Naive thymus-derived CD4-positive, alpha-beta T cell (primary cell): ENCODE data around the gene MRPL27. TPM values are rescaled to one million over a fixed set of nuclear protein-coding genes. Genes with fewer than 3 reads are reported as not detected.
A peak's percentile ranks its signal among the peaks of the same experiment; 100 is the strongest.

Source experiments
- ATAC-seq: fragments of 150-1000 bp; cut with Tn5 transposase; 2 replicates; pipeline ENCODE4 v1.10.0; 2021; ENCODE audit warnings: mild to moderate bottlenecking, moderate library complexity
- CTCF ChIA-PET: fragments of 350-600 bp; sonication (Branson Sonifier 250); formaldehyde crosslinking; loops from one replicate; lab custom pipeline; 2021; ENCODE audit warnings: antibody characterized with exemption; lab: Charles Lee
- POLR2A ChIA-PET: fragments of 350-600 bp; sonication (Branson Sonifier 250); formaldehyde crosslinking; loops from one replicate; lab custom pipeline; 2021; ENCODE audit warnings: antibody characterized with exemption, inconsistent platforms; lab: Charles Lee
- DNase-seq, 9 donors: peaks; one replicate each; pipeline versions ENCODE4 v3.0.0 to v3.0.0-alpha.2; 2020 to 2022; ENCODE audit warnings: mixed read lengths in 1 of 9
- H3K27ac ChIP-seq: one replicate; pipeline ENCODE4 v1.7.0; 2013; ENCODE audit warnings: mild to moderate bottlenecking, low read depth, low read length, moderate library complexity
- H3K27me3 ChIP-seq, 2 donors: one replicate each; pipeline ENCODE4 v1.7.0; 2013; ENCODE audit warnings: low read length in 2 of 2, mild to moderate bottlenecking in 2 of 2, moderate library complexity in 2 of 2; ENCODE audit not compliant: control insufficient read depth in 2 of 2, insufficient read depth in 2 of 2
- H3K36me3 ChIP-seq, 3 experiments: 1 replicate in 2 of 3; 2 replicates in 1 of 3; pipeline ENCODE4 v1.7.0; 2013; ENCODE audit warnings: low read length in 3 of 3, mild to moderate bottlenecking in 3 of 3, moderate library complexity in 1 of 3; ENCODE audit not compliant: insufficient read depth in 3 of 3, control insufficient read depth in 2 of 3
- H3K4me1 ChIP-seq, 2 donors: one replicate each; pipeline ENCODE4 v1.7.0; 2013; ENCODE audit warnings: low read length in 2 of 2, mild to moderate bottlenecking in 2 of 2, moderate library complexity in 1 of 2; ENCODE audit not compliant: control insufficient read depth in 2 of 2, insufficient read depth in 2 of 2
- H3K4me3 ChIP-seq: 2 replicates; pipeline ENCODE4 v1.7.0; 2013; ENCODE audit warnings: mild to moderate bottlenecking, low read length
- H3K9me3 ChIP-seq, 3 experiments: 1 replicate in 2 of 3; 2 replicates in 1 of 3; pipeline ENCODE4 v1.7.0; 2013; ENCODE audit warnings: low read length in 3 of 3; ENCODE audit not compliant: control insufficient read depth in 2 of 3
- H3K27ac Mint-ChIP-seq, 9 donors: one replicate each; pipeline ENCODE4 v1.8.0; 2020 to 2022; ENCODE audit warnings: mixed read lengths in 9 of 9, mild to moderate bottlenecking in 8 of 9, moderate library complexity in 5 of 9, inconsistent platforms in 2 of 9
- H3K27me3 Mint-ChIP-seq, 5 donors: one replicate each; pipeline ENCODE4 v1.8.0; 2021 to 2022; ENCODE audit warnings: mixed read lengths in 5 of 5, mild to moderate bottlenecking in 1 of 5
- H3K36me3 Mint-ChIP-seq, 5 donors: one replicate each; pipeline ENCODE4 v1.8.0; 2020 to 2022; ENCODE audit warnings: mixed read lengths in 5 of 5, mild to moderate bottlenecking in 3 of 5, inconsistent platforms in 1 of 5
- H3K4me1 Mint-ChIP-seq, 7 donors: one replicate each; pipeline ENCODE4 v1.8.0; 2020 to 2022; ENCODE audit warnings: mixed read lengths in 7 of 7, mild to moderate bottlenecking in 3 of 7, inconsistent platforms in 1 of 7
- H3K4me3 Mint-ChIP-seq, 10 donors: one replicate each; pipeline ENCODE4 v1.8.0; 2020 to 2022; ENCODE audit warnings: mild to moderate bottlenecking in 10 of 10, mixed read lengths in 10 of 10, moderate library complexity in 6 of 10, inconsistent platforms in 2 of 10
- H3K9me3 Mint-ChIP-seq, 11 donors: one replicate each; pipeline ENCODE4 v1.8.0; 2020 to 2022; ENCODE audit warnings: mixed read lengths in 11 of 11, mild to moderate bottlenecking in 4 of 11, inconsistent platforms in 1 of 11, moderate library complexity in 1 of 11
- intact Hi-C, 2 donors: fragments of 100-400 bp; cut with micrococcal nuclease; formaldehyde crosslinking; loops; one replicate each; pipeline ENCODE4 v1.15.1; 2023
- polyA plus RNA-seq, 2 donors: library from polyadenylated mRNA; unstranded; fragments of 300-500 nt; fragmentation: Illumina TruSeq; gene quantifications; one replicate each; pipeline ENCODE4 v1.2.3, GENCODE V29; 2021
- total RNA-seq, 6 experiments: library from RNA in 5 of 6; stranded (reverse) in 5 of 6; gene quantifications; 1 replicate in 5 of 6; 2 replicates in 1 of 6; pipeline ENCODE4 v1.2.3 and lab custom pipeline; 2021 to 2026

MRPL27 gene
- total and polyA plus RNA-seq, 7 experiments from 2014 or later: 29.5 to 64.7 (median 34.4) TPM

DNA sequence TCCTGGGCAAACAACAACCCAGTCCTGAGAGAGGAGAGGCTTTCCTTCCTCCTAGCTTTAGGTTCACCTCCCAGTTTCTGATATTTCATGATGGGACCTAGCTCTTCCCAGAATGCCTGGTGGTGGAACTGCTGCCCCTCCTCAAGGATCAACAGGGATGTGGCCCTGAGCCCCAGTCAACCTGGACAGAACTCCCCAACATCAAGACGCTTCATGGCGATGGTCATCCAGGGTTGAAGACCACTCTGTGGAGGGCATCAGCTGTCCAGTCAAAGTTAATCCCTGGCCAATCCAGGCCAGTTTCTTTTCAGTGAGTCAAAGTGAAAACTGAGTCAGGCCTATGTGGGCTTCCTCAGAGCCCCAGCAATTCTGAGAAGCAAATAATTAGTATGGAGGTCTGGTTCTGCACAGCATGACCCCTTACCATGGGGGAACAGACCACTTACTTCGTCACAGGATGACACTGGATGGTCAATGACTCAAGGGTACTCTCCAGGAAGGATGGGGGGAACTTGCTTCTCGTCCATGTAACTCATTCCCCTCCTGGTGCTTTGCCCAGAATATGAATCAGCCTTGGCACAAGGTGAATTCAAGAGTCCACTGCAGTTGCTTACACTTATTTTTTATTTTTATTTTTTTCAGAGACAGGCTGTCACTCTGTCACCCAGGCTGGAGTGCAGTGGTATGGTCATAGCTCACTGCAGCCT lies 41.7 kb downstream of the MRPL27 start:
- no peak overlapping the region for H3K4me3 ChIP-seq
- ATAC-seq: no peak
- peaks cover 0 to 1% (median 0%) of the 10 kb centered on the region in 5 donors for H3K36me3 Mint-ChIP-seq
- ChIA-PET CTCF (no interaction called here), POLR2A (no interaction called here)
- no peaks in the 10 kb centered on the region for H3K9me3 ChIP-seq
- no peaks in the 10 kb centered on the region for H3K9me3 Mint-ChIP-seq
- peak overlapping the region in 2 of 9 donors; percentile 23 to 67 for H3K27ac Mint-ChIP-seq
- no peaks in the 10 kb centered on the region for H3K4me1 ChIP-seq
- no peak overlapping the region for H3K27ac ChIP-seq
- no peaks in the 10 kb centered on the region for H3K27me3 ChIP-seq
- intact Hi-C loops: no loop called here
- H3K36me3 ChIP-seq: no peaks in the 10 kb centered on the region
- peaks cover 0 to 10% (median 5%) of the 10 kb centered on the region in 5 donors for H3K27me3 Mint-ChIP-seq
- peaks cover 8 to 12% (median 10%) of the 10 kb centered on the region in 7 donors for H3K4me1 Mint-ChIP-seq
- DNase-seq: no peak
- H3K4me3 Mint-ChIP-seq: no peak overlapping the region

GRCh38 chr17:50330151-50330775 lies 42.7 kb downstream of the MRPL27 start:
- ChIA-PET POLR2A (no interaction called here), CTCF (interaction anchor here (0.6 kb wide), 1 partner anchor 130 kb away, joined by 3 read pairs; no protein-coding TSS in a partner anchor)
- peaks cover 0 to 1% (median 0%) of the 10 kb centered on the region in 5 donors for H3K36me3 Mint-ChIP-seq
- H3K4me3 ChIP-seq: no peak overlapping the region
- no peaks in the 10 kb centered on the region for H3K9me3 Mint-ChIP-seq
- H3K4me1 ChIP-seq: no peaks in the 10 kb centered on the region
- no peak for ATAC-seq
- no peak for DNase-seq
- peaks cover 8 to 12% (median 10%) of the 10 kb centered on the region in 7 donors for H3K4me1 Mint-ChIP-seq
- no peak overlapping the region for H3K27ac Mint-ChIP-seq
- H3K27me3 Mint-ChIP-seq: peaks cover 0 to 10% (median 5%) of the 10 kb centered on the region in 5 donors
- no peaks in the 10 kb centered on the region for H3K27me3 ChIP-seq
- no peak overlapping the region for H3K27ac ChIP-seq
- H3K4me3 Mint-ChIP-seq: no peak overlapping the region
- intact Hi-C loops: no loop called here
- H3K36me3 ChIP-seq: no peaks in the 10 kb centered on the region
- no peaks in the 10 kb centered on the region for H3K9me3 ChIP-seq

DNA sequence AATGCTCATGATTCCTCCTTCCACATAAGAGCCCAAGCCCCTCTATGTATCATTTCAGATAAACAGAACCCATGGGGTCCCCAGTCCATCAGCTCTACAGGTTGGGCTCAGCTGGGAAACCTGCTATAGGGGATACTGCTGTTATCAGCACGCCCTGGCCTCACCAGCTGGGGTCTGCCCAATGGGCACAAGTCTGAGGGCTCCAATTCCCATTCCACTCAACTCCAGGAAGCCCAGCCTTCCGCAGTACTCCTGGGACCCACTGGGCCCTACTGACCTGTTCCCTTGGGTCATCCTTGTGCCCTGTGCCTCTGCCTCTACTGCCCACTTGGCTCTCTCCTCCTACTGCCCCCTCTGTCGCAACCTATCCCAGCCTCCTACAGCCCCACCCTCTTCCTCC lies 43.3 kb downstream of the MRPL27 start:
- H3K9me3 Mint-ChIP-seq: no peaks in the 10 kb centered on the region
- CTCF ChIA-PET: interaction anchor here (0.6 kb wide), 1 partner anchor 129 kb away, joined by 3 read pairs; no protein-coding TSS in a partner anchor
- Histone ChIP-seq H3K4me1 (no peaks in the 10 kb centered on the region), H3K9me3 (no peaks in the 10 kb centered on the region), H3K4me3 (no peak overlapping the region), H3K27ac (no peak overlapping the region), H3K27me3 (no peaks in the 10 kb centered on the region), H3K36me3 (no peaks in the 10 kb centered on the region)
- peaks cover 8 to 12% (median 10%) of the 10 kb centered on the region in 7 donors for H3K4me1 Mint-ChIP-seq
- H3K27ac Mint-ChIP-seq: no peak overlapping the region
- DNase-seq (no peak), ATAC-seq (no peak)
- POLR2A ChIA-PET: no interaction called here
- intact Hi-C loops: no loop called here
- H3K4me3 Mint-ChIP-seq: no peak overlapping the region
- peaks cover 0 to 1% (median 0%) of the 10 kb centered on the region in 5 donors for H3K36me3 Mint-ChIP-seq
- peaks cover 0 to 10% (median 5%) of the 10 kb centered on the region in 5 donors for H3K27me3 Mint-ChIP-seq

DNA sequence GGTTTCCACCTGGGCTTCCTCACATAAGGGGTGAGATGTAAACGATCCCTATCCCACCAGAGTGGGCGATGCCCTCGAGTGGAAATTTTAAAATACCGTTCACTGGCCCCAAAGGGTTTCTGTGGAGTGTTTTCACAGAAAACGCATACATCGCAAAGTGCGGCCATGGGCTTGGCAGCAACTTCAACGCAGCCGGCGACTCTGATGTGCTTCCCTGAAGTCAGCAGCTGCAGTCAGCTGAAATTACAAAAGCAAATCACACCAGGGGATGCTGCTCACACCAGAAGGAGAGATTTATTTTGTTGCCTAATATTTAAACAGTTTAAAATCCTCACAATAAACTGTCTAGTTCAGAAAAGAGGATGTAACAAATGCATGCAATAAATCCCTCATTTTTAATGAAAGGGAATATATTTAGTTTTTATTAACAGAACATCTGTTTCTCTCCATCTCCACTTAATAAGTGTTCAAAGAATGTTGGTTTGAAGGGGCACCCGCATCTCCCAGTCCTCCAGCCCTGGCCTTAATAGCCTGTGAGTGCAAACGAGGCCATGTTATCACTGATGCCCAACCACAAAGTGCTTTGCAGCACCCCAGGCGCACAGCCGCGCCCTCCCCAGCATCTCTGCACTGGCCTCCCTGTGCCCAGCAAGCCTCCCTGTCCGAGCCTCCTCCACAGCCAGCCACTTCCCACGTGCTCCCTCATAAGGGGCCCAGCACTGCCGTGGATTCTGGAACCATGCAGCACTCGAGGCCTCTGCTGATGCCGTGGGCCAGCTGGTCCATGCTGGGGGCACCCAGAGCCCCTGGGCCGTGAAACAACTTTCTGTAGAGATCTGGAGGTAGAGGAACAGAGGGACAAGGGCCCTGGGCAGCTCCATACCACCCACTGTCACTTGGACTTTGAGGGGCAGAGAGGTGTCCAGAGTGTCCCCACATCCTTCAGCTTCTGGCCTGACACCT lies 44.3 kb downstream of the MRPL27 start:
- H3K27ac Mint-ChIP-seq: no peak overlapping the region
- H3K4me1 ChIP-seq: no peaks in the 10 kb centered on the region
- POLR2A ChIA-PET: interaction anchor here (1.1 to 1.2 kb wide), 2 partner anchors 11 to 15 kb away, joined by 3 to 5 read pairs; no protein-coding TSS in a partner anchor
- H3K9me3 Mint-ChIP-seq: no peaks in the 10 kb centered on the region
- H3K27me3 Mint-ChIP-seq: peaks cover 0 to 10% (median 5%) of the 10 kb centered on the region in 5 donors
- peaks cover 3 to 6% (median 4%) of the 10 kb centered on the region in 7 donors for H3K4me1 Mint-ChIP-seq
- CTCF ChIA-PET: no interaction called here
- intact Hi-C loops: no loop called here
- no peaks in the 10 kb centered on the region for H3K36me3 Mint-ChIP-seq
- no peak overlapping the region for H3K4me3 ChIP-seq
- no peak for DNase-seq
- no peak overlapping the region for H3K27ac ChIP-seq
- H3K4me3 Mint-ChIP-seq: no peak overlapping the region
- no peaks in the 10 kb centered on the region for H3K36me3 ChIP-seq
- no peak for ATAC-seq
- H3K27me3 ChIP-seq: no peaks in the 10 kb centered on the region
- H3K9me3 ChIP-seq: no peaks in the 10 kb centered on the region

- no peak overlapping the region for H3K4me3 Mint-ChIP-seq
- H3K4me3 ChIP-seq: no peak overlapping the region
- H3K4me1 Mint-ChIP-seq: peaks cover 0 to 2% (median 0%) of the 10 kb centered on the region in 7 donors
- no peak for ATAC-seq
- ChIA-PET POLR2A (no interaction called here), CTCF (interaction anchor here (0.7 kb wide), 1 partner anchor 528 kb away, joined by 5 read pairs; no protein-coding TSS in a partner anchor)
- H3K27ac ChIP-seq: no peak overlapping the region
- no peaks in the 10 kb centered on the region for H3K36me3 Mint-ChIP-seq
- H3K4me1 ChIP-seq: no peaks in the 10 kb centered on the region
- no peaks in the 10 kb centered on the region for H3K9me3 Mint-ChIP-seq
- no peak overlapping the region for H3K27ac Mint-ChIP-seq
- intact Hi-C loops: no loop called here
- no peaks in the 10 kb centered on the region for H3K9me3 ChIP-seq
- no peaks in the 10 kb centered on the region for H3K36me3 ChIP-seq
- no peaks in the 10 kb centered on the region for H3K27me3 ChIP-seq
- H3K27me3 Mint-ChIP-seq: peaks cover 0 to 10% (median 4%) of the 10 kb centered on the region in 5 donors
- no peak for DNase-seq
Measured at GRCh38 chr17:50326831-50327364, 46.1 kb downstream of the MRPL27 start.

DNA sequence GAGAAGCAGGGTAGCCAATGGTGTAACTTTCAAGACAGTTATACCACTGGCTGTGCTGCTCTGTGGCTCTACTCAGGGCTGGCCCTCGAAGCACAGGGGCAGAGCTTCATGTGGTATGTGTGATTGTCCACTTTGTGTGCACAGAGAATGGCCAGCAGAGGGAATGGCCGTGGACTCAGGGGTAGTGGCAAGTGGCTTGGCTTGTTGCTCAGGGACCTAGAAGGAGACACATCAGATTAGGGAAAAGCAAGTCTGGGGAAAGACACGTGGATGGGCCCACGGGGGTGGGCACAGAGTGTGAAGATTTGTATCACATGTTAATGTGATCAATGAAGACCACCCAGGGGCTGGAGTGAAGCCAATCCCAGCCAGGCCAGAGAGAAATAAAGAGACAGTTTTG lies 47.1 kb downstream of the MRPL27 start:
- peaks cover 0 to 2% (median 0%) of the 10 kb centered on the region in 7 donors for H3K4me1 Mint-ChIP-seq
- no peaks in the 10 kb centered on the region for H3K36me3 ChIP-seq
- no peak overlapping the region for H3K27ac Mint-ChIP-seq
- no peak overlapping the region for H3K4me3 ChIP-seq
- DNase-seq: no peak
- H3K36me3 Mint-ChIP-seq: no peaks in the 10 kb centered on the region
- POLR2A ChIA-PET: no interaction called here
- CTCF ChIA-PET: no interaction called here
- peaks cover 0 to 10% (median 4%) of the 10 kb centered on the region in 5 donors for H3K27me3 Mint-ChIP-seq
- no peak for ATAC-seq
- H3K9me3 Mint-ChIP-seq: no peaks in the 10 kb centered on the region
- no peaks in the 10 kb centered on the region for H3K27me3 ChIP-seq
- H3K4me1 ChIP-seq: no peaks in the 10 kb centered on the region
- intact Hi-C loops: no loop called here
- no peaks in the 10 kb centered on the region for H3K9me3 ChIP-seq
- H3K4me3 Mint-ChIP-seq: no peak overlapping the region
- H3K27ac ChIP-seq: no peak overlapping the region
